DMS53 treated with DMSO at 0.1 percent for 48 hours (cell line): ENCODE measurements around the gene FAM53C.
"Not testable (repeated sequence)": the region's sequence is repeated elsewhere in the genome, so short reads cannot be mapped to it uniquely, and the experiment has no call there.

ENCODE experiments used
- DNase-seq: peaks from one replicate; lab custom pipeline; 2025; ENCODE audit not compliant: unreplicated experiment; lab: John Stamatoyannopoulos, UW

FAM53C gene

DNA sequence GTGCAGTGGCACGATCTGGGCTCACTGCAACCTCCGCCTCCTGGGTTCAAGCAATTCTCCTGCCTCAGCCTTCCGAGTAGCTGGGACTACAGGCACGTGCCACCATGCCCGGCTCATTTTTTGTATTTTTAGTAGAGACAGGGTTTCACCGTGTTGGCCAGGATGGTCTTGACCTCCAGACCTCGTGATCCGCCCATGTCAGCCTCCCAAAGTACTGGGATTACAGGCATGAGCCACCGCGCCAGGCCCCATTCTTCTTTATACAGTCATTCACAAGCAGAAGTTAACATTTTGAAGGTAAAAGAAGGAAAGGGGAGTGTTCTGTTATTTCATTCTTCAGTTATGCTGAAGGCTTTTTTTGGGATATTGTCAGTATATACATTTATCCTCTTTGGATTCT is 51.8 kb downstream of the FAM53C start:
- DNase-seq: not testable (repeated sequence)

DNA sequence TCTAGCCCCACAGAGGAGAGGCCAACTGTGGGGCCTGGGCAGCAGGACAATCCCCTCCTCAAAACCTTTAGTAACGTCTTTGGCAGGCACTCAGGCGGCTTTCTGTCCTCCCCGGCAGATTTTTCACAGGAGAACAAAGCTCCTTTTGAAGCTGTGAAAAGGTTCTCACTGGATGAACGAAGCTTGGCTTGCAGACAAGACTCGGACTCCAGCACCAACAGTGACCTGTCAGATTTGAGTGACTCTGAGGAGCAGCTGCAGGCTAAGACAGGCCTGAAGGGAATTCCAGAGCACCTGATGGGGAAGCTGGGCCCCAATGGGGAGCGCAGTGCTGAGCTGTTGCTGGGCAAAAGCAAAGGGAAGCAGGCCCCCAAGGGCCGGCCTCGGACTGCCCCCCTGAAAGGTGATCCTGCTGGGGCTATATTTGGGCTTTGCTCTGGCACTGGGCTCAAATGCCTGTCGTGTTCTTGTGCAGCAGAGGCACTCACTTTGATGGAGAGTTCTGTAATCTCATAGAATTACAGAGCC is 53.9 kb downstream of the FAM53C start:
- DNase-seq: no peak
